ENCODE data around the gene SMAD4. TPM values are rescaled to one million over a fixed set of nuclear protein-coding genes. Genes with fewer than 3 reads are reported as not detected.
A peak's percentile ranks its signal among the peaks of the same experiment; 100 is the strongest.
"Not testable (repeated sequence)": the region's sequence is repeated elsewhere in the genome, so short reads cannot be mapped to it uniquely, and the experiment has no call there.

Gene SMAD4
- total and polyA plus RNA-seq, 2 experiments from 2014 or later = 41.9 to 103 TPM

- not testable (repeated sequence) for H3K27ac Mint-ChIP-seq; H3K4me2 ChIP-seq; H3K79me2 ChIP-seq (replicated peaks; ENCODE audit: insufficient read depth); H3K4me1 Mint-ChIP-seq; H3K36me3 ChIP-seq (ENCODE audit: insufficient read depth); H3K27me3 Mint-ChIP-seq (ENCODE audit: insufficient read depth, low read depth, poor library complexity); ATAC-seq; H3F3A ChIP-seq (replicated peaks; ENCODE audit: low read depth); H3K27ac ChIP-seq (ENCODE audit: low read depth); H4K20me1 ChIP-seq (replicated peaks; ENCODE audit: insufficient read depth); H3K4me3 Mint-ChIP-seq; H3K9me2 ChIP-seq (ENCODE audit: insufficient read depth); H3K4me3 ChIP-seq; H2AFZ ChIP-seq; H3K4me1 ChIP-seq (ENCODE audit: insufficient read depth); DNase-seq (ENCODE audit: low spot score); H3K27me3 ChIP-seq (ENCODE audit: insufficient read depth)
- H3K9me3 Mint-ChIP-seq = peaks cover 67% of the 10 kb centered on the region
- H3K36me3 Mint-ChIP-seq (ENCODE audit: low read depth) = peaks cover 51% of the 10 kb centered on the region
These were observed 89.5 kb downstream of the SMAD4 start for GRCh38 chr18:51119561-51119960.

DNA sequence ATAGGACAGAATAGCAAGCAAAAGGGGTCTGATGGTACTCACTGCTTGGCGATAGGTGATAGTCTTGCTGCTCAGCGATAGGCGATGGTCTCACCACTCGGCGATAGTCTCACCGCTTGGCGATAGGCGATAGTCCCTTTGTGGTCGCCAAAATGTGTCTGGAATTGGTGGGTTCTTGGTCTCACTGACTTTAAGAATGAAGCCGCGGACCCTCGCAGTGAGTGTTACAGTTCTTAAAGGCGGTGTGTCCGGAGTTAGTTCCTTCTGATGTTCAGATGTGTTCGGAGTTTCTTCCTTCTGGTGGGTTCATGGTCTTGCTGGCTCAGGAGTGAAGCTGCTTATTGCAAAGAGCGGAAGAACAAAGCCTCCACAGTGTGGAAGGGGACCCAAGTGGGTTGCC, 90.0 kb downstream of the SMAD4 start:
- H3K27me3 Mint-ChIP-seq (ENCODE audit: insufficient read depth, low read depth, poor library complexity); H3K27ac Mint-ChIP-seq; H3K4me3 Mint-ChIP-seq; H3F3A ChIP-seq (replicated peaks; ENCODE audit: low read depth); DNase-seq (ENCODE audit: low spot score); H3K4me2 ChIP-seq; ATAC-seq; H4K20me1 ChIP-seq (replicated peaks; ENCODE audit: insufficient read depth); H3K4me1 ChIP-seq (ENCODE audit: insufficient read depth); H3K4me3 ChIP-seq; H3K9me2 ChIP-seq (ENCODE audit: insufficient read depth); H3K27ac ChIP-seq (ENCODE audit: low read depth); H3K36me3 ChIP-seq (ENCODE audit: insufficient read depth); H3K4me1 Mint-ChIP-seq; H3K27me3 ChIP-seq (ENCODE audit: insufficient read depth); H3K79me2 ChIP-seq (replicated peaks; ENCODE audit: insufficient read depth); H2AFZ ChIP-seq: not testable (repeated sequence)
- H3K36me3 Mint-ChIP-seq (ENCODE audit: low read depth) = peaks cover 51% of the 10 kb centered on the region
- peaks cover 68% of the 10 kb centered on the region for H3K9me3 Mint-ChIP-seq

DNA sequence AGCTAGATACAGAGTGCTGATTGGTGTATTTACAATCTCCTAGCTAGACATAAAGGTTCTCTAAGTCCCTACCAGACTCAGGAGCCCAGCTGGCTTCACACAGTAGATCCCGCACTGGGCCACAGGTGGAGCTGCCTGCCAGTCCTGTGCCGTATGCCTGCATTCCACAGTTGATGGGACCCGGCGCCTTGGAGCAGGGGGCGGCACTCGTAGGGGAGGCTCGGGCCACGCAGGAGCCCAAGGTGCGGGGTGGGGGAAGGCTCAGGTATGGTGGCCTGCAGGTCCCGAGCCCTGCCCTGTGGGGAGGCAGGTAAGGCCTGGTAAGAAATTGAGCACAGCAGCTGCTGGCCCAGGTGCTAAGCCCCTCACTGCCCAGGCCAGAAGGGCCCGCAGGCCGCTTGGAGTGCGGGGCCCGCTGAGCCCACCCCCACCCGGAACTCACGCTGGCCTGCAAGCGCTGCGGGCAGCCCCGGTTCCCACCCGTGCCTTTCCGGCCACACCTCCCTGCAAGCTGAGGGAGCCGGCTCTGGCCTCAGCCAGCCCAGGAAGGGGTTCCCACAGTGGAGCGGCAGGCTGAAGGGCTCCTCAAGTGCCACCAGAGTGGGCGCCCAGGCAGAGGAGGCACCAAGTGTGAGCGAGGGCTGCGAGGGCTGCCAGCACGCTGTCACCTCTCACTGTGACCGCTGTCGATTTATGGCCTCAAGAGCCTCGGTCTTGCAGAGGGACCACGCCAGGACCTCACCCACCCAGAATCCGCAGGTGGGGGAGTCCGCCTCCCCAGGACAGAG, 91.0 kb downstream of the SMAD4 start:
- H3K4me3 ChIP-seq = no peak overlapping the region
- no peak for TF ChIP-seq EZH2 (IDR thresholded peaks at IDR 0.05; ENCODE audit: low read depth, unreplicated experiment)
- TF ChIP-seq, protein P1, sequence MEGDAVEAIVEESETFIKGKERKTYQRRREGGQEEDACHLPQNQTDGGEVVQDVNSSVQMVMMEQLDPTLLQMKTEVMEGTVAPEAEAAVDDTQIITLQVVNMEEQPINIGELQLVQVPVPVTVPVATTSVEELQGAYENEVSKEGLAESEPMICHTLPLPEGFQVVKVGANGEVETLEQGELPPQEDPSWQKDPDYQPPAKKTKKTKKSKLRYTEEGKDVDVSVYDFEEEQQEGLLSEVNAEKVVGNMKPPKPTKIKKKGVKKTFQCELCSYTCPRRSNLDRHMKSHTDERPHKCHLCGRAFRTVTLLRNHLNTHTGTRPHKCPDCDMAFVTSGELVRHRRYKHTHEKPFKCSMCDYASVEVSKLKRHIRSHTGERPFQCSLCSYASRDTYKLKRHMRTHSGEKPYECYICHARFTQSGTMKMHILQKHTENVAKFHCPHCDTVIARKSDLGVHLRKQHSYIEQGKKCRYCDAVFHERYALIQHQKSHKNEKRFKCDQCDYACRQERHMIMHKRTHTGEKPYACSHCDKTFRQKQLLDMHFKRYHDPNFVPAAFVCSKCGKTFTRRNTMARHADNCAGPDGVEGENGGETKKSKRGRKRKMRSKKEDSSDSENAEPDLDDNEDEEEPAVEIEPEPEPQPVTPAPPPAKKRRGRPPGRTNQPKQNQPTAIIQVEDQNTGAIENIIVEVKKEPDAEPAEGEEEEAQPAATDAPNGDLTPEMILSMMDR (conservative IDR thresholded peaks at IDR 0.05; ENCODE audit: low read depth in 2 of 2) = peak; percentile 12 to 37; a peak in 2 of 4 replicates
- no peak for TF ChIP-seq POLR2AphosphoS5 (IDR thresholded peaks at IDR 0.05; ENCODE audit: low read depth)
- TF ChIP-seq, protein P2, sequence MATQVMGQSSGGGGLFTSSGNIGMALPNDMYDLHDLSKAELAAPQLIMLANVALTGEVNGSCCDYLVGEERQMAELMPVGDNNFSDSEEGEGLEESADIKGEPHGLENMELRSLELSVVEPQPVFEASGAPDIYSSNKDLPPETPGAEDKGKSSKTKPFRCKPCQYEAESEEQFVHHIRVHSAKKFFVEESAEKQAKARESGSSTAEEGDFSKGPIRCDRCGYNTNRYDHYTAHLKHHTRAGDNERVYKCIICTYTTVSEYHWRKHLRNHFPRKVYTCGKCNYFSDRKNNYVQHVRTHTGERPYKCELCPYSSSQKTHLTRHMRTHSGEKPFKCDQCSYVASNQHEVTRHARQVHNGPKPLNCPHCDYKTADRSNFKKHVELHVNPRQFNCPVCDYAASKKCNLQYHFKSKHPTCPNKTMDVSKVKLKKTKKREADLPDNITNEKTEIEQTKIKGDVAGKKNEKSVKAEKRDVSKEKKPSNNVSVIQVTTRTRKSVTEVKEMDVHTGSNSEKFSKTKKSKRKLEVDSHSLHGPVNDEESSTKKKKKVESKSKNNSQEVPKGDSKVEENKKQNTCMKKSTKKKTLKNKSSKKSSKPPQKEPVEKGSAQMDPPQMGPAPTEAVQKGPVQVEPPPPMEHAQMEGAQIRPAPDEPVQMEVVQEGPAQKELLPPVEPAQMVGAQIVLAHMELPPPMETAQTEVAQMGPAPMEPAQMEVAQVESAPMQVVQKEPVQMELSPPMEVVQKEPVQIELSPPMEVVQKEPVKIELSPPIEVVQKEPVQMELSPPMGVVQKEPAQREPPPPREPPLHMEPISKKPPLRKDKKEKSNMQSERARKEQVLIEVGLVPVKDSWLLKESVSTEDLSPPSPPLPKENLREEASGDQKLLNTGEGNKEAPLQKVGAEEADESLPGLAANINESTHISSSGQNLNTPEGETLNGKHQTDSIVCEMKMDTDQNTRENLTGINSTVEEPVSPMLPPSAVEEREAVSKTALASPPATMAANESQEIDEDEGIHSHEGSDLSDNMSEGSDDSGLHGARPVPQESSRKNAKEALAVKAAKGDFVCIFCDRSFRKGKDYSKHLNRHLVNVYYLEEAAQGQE (IDR thresholded peaks at IDR 0.05; ENCODE audit: unreplicated experiment) = no peak
- no peaks in the 10 kb centered on the region for H4K20me1 ChIP-seq (replicated peaks; ENCODE audit: insufficient read depth)
- H3K27ac ChIP-seq (ENCODE audit: low read depth) = no peak overlapping the region
- Mint-ChIP-seq H3K27ac (no peak overlapping the region), H3K36me3 (ENCODE audit: low read depth) (peaks cover 53% of the 10 kb centered on the region), H3K9me3 (peaks cover 65% of the 10 kb centered on the region), H3K4me1 (no peaks in the 10 kb centered on the region; the same call in 2 of the 3 replicates), H3K27me3 (ENCODE audit: insufficient read depth, low read depth, poor library complexity) (peaks cover 8% of the 10 kb centered on the region), H3K4me3 (no peak overlapping the region)
- H3K36me3 ChIP-seq (ENCODE audit: insufficient read depth) = no peaks in the 10 kb centered on the region; the same call in 1 of the 2 replicates
- no peaks in the 10 kb centered on the region for H3K79me2 ChIP-seq (replicated peaks; ENCODE audit: insufficient read depth)
- H3K4me2 ChIP-seq = no peak overlapping the region
- no peaks in the 10 kb centered on the region; the same call in 1 of the 2 replicates for H3K4me1 ChIP-seq (ENCODE audit: insufficient read depth)
- H3K27me3 ChIP-seq (ENCODE audit: insufficient read depth) = no peaks in the 10 kb centered on the region
- H3F3A ChIP-seq (replicated peaks; ENCODE audit: low read depth) = no peaks in the 10 kb centered on the region
- no peak for ATAC-seq
- peak; percentile 43 for DNase-seq (ENCODE audit: low spot score)
- 0 out of 2 replicates have a peak, but pooled peaks cover 2% of the 10 kb centered on the region for H3K9me2 ChIP-seq (ENCODE audit: insufficient read depth)
- no peak overlapping the region for H2AFZ ChIP-seq
